ENCODE results near the gene STK17A. TPM values are rescaled to one million over a fixed set of nuclear protein-coding genes. Genes with fewer than 3 reads are reported as not detected.

The STK17A gene
- total RNA-seq, 4 donors from 2014 or later, result 14.6 to 31.5 (median 27.3) TPM

- H3K27ac ChIP-seq, result no peak overlapping the region
- no peak for ATAC-seq
- peaks cover 0 to 26% (median 15%) of the 10 kb centered on the region in 3 donors for H3K4me1 ChIP-seq
- no peak overlapping the region for H3K4me3 ChIP-seq
- H3K36me3 ChIP-seq, result no peaks in the 10 kb centered on the region
- WGBS, 2 donors (ENCODE audit: low coverage in 1 of 2), result 93 to 100% methylated on average over 2 to 5 of the region's 5 CpGs
- no peaks in the 10 kb centered on the region for H3K27me3 ChIP-seq
- TF ChIP-seq POLR2AphosphoS5 (IDR thresholded peaks at IDR 0.05), result no peak
- TF ChIP-seq, protein P1, sequence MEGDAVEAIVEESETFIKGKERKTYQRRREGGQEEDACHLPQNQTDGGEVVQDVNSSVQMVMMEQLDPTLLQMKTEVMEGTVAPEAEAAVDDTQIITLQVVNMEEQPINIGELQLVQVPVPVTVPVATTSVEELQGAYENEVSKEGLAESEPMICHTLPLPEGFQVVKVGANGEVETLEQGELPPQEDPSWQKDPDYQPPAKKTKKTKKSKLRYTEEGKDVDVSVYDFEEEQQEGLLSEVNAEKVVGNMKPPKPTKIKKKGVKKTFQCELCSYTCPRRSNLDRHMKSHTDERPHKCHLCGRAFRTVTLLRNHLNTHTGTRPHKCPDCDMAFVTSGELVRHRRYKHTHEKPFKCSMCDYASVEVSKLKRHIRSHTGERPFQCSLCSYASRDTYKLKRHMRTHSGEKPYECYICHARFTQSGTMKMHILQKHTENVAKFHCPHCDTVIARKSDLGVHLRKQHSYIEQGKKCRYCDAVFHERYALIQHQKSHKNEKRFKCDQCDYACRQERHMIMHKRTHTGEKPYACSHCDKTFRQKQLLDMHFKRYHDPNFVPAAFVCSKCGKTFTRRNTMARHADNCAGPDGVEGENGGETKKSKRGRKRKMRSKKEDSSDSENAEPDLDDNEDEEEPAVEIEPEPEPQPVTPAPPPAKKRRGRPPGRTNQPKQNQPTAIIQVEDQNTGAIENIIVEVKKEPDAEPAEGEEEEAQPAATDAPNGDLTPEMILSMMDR (IDR thresholded peaks at IDR 0.05), result no peak
- TF ChIP-seq POLR2A (IDR thresholded peaks at IDR 0.05), result no peak
- no peak for TF ChIP-seq EP300 (IDR thresholded peaks at IDR 0.05)
- H3K9me3 ChIP-seq, result no peaks in the 10 kb centered on the region
Observed at GRCh38 chr7:43588477-43589132, 5.7 kb downstream of the STK17A start.

GRCh38 chr7:43589133-43589478 lies 6.2 kb downstream of the STK17A start:
- H3K27me3 ChIP-seq, result no peaks in the 10 kb centered on the region
- H3K27ac ChIP-seq, result no peak overlapping the region
- H3K9me3 ChIP-seq, result no peaks in the 10 kb centered on the region
- no peaks in the 10 kb centered on the region for H3K36me3 ChIP-seq
- H3K4me1 ChIP-seq, result peaks cover 0 to 23% (median 15%) of the 10 kb centered on the region in 3 donors
- H3K4me3 ChIP-seq, result no peak overlapping the region
- no peak for ATAC-seq
- TF ChIP-seq POLR2A (IDR thresholded peaks at IDR 0.05) (no peak), POLR2AphosphoS5 (IDR thresholded peaks at IDR 0.05) (no peak), EP300 (IDR thresholded peaks at IDR 0.05) (no peak)
- TF ChIP-seq, protein P1 (IDR thresholded peaks at IDR 0.05), result no peak

DNA sequence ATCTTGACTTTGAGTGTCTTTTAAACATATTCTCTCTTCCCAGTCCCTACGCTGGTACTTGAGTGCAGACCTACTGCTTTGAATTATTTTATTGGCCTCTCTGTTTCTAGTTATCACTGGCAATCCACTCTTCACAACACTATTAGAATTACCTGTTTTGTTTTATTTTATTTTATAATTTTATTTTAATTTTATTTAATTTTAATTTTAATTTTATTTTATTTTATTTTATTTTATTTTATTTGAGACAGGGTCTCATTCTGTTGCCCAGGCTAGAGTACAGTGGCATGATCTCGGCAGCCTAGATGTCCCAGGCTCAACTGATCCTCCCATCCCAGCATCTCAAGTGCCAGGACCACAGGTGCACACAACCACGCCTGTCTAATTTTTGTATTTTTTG lies 6.8 kb downstream of the STK17A start:
- 96 to 97% methylated on average over 3 of the region's 3 CpGs for WGBS, 2 donors (ENCODE audit: low coverage in 1 of 2)
- peaks cover 0 to 17% (median 11%) of the 10 kb centered on the region in 3 donors for H3K4me1 ChIP-seq
- no peak overlapping the region for H3K27ac ChIP-seq
- no peak overlapping the region for H3K4me3 ChIP-seq
- H3K27me3 ChIP-seq, result no peaks in the 10 kb centered on the region
- H3K9me3 ChIP-seq, result no peaks in the 10 kb centered on the region
- no peaks in the 10 kb centered on the region for H3K36me3 ChIP-seq
- no peak for TF ChIP-seq POLR2A (IDR thresholded peaks at IDR 0.05)
- no peak for TF ChIP-seq POLR2AphosphoS5 (IDR thresholded peaks at IDR 0.05)
- TF ChIP-seq, protein P1 (IDR thresholded peaks at IDR 0.05), result no peak
- TF ChIP-seq EP300 (IDR thresholded peaks at IDR 0.05), result no peak
- no peak for ATAC-seq

GRCh38 chr7:43590862-43591557 lies 8.1 kb downstream of the STK17A start:
- WGBS, 2 donors (ENCODE audit: low coverage in 1 of 2), result 80 to 86% methylated on average over 2 of the region's 2 CpGs
- TF ChIP-seq, protein P1 (IDR thresholded peaks at IDR 0.05), result no peak
- no peak for TF ChIP-seq EP300 (IDR thresholded peaks at IDR 0.05)
- Histone ChIP-seq H3K9me3 (no peaks in the 10 kb centered on the region), H3K4me1 (peaks cover 0 to 7% (median 4%) of the 10 kb centered on the region in 3 donors), H3K27me3 (no peaks in the 10 kb centered on the region), H3K27ac (no peak overlapping the region), H3K36me3 (no peaks in the 10 kb centered on the region), H3K4me3 (no peak overlapping the region)
- ATAC-seq, result no peak

Data from gastroesophageal sphincter (tissue), 4 donors.